Peyer's patch (tissue), 4 donors: ENCODE measurements around the gene CPT1C.

Experiments
- POLR2A ChIP-seq, 2 donors: fragments of 450-650 bp; IDR thresholded peaks; one replicate each; pipeline ENCODE4 v1.5.1; 2017; ENCODE audit warnings: antibody characterized with exemption in 2 of 2, mild to moderate bottlenecking in 2 of 2, moderate library complexity in 2 of 2
- TF ChIP-seq, protein P1 (sequence below), 6 experiments: fragments of 450-650 bp in 4 of 6; fragments of 200-600 bp in 2 of 6; sonication (generic) in 1 of 6; IDR thresholded peaks; one replicate each; pipeline ENCODE4 v1.5.1; 2017 to 2019; ENCODE audit warnings: antibody characterized with exemption in 6 of 6, mild to moderate bottlenecking in 3 of 6, moderate library complexity in 1 of 6

DNA sequence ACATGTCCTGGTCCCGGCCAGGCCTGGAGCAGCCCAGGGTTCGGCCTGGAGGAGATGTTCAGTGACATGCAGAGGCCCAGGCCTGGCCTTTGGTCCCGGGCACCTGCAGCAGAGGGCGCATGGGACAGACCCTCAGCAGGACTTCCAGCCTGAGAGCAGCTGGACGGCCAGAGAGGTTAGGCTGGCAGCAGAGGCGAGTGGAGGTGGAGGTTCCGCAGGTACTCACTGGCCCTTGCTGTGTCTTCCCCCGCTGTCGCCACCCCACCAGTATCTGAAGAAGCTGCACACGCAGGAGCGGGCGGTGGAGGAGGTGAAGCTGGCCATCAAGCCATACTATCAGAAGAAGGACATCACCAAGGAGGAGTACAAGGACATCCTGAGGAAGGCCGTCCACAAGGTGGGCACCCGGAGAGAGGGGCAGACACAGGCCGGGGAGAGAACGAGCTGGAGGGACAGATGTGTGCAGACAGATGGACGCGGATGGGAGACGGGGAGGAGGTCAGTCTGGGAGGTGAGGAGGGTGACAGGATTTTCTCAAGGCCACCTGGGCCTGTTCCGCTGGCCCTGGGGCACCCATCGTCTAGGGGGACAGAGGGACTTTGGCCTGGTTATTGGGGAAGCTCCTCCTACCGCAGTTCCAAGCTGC, 33.3 kb upstream of the CPT1C start:
- TF ChIP-seq, protein P1, sequence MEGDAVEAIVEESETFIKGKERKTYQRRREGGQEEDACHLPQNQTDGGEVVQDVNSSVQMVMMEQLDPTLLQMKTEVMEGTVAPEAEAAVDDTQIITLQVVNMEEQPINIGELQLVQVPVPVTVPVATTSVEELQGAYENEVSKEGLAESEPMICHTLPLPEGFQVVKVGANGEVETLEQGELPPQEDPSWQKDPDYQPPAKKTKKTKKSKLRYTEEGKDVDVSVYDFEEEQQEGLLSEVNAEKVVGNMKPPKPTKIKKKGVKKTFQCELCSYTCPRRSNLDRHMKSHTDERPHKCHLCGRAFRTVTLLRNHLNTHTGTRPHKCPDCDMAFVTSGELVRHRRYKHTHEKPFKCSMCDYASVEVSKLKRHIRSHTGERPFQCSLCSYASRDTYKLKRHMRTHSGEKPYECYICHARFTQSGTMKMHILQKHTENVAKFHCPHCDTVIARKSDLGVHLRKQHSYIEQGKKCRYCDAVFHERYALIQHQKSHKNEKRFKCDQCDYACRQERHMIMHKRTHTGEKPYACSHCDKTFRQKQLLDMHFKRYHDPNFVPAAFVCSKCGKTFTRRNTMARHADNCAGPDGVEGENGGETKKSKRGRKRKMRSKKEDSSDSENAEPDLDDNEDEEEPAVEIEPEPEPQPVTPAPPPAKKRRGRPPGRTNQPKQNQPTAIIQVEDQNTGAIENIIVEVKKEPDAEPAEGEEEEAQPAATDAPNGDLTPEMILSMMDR (IDR thresholded peaks at IDR 0.05): no peak
- no peak for TF ChIP-seq POLR2A (IDR thresholded peaks at IDR 0.05)
